NK-92 (cell line): ENCODE data around the gene FAM193B.

Source experiments
- DNase-seq: peaks from one replicate; lab custom pipeline; 2025; ENCODE audit not compliant: unreplicated experiment; lab: John Stamatoyannopoulos, UW

FAM193B gene

DNA sequence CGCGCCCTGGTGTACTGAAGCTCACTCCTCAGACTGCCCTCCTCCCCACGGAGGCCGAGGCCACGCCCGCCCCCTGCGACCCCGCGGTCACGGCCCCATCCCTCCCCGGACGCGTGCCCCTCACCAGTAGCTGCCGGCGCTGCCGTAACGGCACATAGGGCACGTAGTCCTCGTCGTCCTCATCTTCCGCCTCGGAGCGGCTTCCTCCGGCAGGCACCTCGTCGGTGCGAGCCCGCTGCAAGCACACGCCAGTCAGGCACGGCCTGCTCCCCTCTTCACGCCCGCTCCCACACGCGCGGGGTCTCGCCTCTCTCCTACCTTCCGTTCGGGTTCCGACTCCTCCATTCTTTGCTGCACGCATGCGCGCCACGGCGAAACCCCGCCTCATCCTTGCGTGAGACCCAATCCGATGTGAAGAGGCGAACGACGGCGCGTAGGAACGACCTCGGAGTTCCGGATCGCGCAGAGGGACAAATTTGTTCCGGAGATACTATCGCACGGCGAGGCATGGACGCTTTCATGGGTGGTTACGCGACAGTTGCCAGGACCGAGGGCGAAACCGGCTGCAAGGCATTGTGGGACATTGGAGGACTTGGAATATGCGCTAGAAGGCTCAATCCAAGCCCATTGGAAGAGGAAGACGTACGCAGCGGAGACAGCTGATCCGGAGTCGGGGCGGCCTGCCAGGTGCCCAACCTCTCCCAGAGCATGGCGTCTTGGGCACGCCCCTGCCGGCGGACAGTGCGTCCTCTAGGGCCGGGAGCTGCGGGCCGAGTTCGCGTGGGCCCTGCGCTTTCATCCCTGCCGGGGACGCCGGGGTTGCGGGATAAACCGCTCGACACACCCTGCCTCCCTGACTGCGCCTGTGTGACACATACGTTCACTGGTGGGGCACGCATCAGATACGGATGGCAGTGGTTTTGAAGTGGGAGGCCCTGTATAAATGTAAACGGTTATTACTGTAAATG lies 37.5 kb downstream of the FAM193B start, which contains the start of gene DDX41:
DDX41 (minus strand) TSS at position 361 of the 968 bp plus-strand sequence; CDS start at position 345, 16 bp downstream.
- DNase-seq, result peak; percentile 70

- DNase-seq, result no peak
Measured at GRCh38 chr5:177515580-177515979, 38.8 kb downstream of the FAM193B start.

DNA sequence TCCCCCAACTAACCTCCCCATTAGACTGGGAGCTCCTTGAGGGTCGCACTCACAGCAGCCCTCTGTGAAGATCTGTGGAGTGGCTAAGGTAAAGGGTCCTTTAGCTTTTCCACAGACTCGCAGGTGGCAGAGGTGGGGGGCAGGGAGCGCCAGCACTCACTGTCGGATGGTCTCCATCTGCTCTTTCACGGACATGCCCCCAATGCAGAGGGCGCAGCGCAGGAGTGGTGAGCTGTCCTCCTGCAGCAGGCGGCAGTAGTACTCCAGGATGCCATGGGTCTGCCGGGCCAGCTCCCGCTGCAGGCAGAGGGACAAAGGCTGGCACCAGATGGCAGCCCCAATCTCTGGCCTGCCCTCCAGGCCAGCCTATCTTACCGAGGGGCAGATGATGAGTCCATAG lies 39.8 kb downstream of the FAM193B start:
- DNase-seq, result no peak

DNA sequence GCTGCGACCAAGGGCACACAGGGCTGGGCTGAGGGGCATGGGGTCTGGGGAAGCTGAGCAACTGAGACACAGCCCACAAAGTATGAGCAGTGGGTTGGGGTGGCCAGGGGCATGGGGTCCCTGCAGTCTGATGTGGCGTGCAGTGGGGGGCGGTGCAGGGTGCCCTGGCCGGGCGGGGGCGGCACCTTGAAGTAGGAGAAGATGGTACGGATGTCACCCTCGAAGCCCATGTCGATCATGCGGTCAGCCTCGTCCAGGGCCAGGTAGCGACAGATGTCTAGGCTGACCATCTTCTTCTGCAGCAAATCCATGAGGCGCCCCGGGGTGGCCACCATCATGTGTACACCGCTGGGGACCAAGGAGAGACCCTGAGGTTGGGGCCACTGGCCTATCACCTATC lies 40.9 kb downstream of the FAM193B start:
- DNase-seq, result no peak

GRCh38 chr5:177512736-177513380 lies 41.5 kb downstream of the FAM193B start:
- DNase-seq, result no peak

DNA sequence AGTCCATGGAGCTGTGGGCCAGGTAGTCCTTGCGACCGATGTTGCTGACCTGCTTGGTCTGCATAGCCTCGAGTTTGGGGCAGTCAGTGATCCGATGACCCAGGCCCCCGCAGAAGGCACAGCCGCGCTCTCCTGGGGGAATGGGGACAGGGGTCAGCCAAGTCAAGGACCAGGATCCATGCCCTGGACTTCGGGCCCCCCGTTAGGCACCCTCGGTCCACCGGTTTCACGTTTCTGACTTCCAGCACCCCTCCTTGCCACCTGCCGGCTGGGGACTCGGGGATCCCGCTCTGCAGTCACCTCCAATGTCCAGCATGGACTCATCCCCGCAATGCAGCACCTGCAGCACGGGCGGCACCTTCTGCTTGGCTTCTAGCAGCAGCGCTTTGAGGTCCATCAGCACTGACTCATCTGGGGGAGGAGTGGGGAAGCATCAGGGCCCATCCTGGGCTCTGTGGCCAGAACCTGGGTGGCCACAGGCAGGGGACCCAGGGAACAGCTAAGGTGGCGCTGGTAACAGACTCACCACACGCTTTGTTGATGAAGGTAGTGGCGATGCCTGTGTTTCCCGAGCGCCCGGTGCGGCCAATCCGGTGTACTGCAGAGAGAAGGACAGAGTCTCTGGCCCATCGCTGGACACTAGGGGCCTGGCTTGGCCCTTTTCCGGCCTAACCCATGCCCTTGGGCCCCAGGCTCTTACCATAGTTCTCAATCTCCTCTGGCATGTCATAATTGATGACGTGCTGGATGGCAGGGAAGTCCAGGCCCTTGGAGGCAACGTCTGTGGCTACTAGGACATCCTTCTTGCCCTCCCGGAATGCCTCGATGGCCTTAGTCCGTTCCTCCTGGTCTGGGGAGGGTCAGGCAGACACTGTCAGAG lies 42.3 kb downstream of the FAM193B start:
- DNase-seq, result no peak

- no peak for DNase-seq
Measured at GRCh38 chr5:177511181-177511580, 43.2 kb downstream of the FAM193B start.

- DNase-seq, result no peak
Measured at GRCh38 chr5:177510567-177511053, 43.8 kb downstream of the FAM193B start.

GRCh38 chr5:177509991-177510566 lies 44.3 kb downstream of the FAM193B start:
- no peak for DNase-seq

DNA sequence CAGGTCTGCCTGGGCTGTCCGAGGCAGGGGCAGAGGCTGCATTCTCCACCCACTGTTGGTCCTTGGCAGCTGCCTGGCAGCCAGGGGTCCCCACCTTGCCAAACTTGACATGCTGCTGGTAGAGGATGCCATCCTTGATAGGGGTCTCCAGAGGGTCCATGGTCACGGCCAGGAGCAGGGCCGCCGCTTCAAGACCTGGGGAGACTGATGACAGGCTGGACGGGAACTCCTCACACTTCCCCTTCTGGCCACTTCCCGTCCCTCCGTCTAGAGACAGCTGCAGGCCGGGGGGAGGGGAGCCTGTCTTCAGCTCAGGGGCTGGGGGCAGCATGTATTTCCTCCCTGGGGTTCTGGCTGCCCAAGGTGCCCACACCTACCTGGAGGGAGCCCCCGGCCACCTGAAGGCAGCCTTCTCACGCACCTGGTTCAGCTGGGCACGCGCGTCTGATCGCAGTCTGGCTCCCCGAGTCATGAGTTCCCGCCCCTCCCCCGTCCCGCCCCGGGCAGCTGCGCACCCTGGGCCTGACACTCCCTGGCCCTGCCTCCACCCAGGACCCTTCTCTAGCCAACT lies 44.9 kb downstream of the FAM193B start, which contains the start of gene DOK3:
DOK3 (minus strand) TSS at position 446 of the 571 bp plus-strand sequence; CDS start at position 160, 286 bp downstream.
- no peak for DNase-seq

GRCh38 chr5:177508837-177509236 lies 45.5 kb downstream of the FAM193B start:
- DNase-seq, result no peak

- DNase-seq, result no peak
Measured at GRCh38 chr5:177508221-177508611, 46.1 kb downstream of the FAM193B start.

DNA sequence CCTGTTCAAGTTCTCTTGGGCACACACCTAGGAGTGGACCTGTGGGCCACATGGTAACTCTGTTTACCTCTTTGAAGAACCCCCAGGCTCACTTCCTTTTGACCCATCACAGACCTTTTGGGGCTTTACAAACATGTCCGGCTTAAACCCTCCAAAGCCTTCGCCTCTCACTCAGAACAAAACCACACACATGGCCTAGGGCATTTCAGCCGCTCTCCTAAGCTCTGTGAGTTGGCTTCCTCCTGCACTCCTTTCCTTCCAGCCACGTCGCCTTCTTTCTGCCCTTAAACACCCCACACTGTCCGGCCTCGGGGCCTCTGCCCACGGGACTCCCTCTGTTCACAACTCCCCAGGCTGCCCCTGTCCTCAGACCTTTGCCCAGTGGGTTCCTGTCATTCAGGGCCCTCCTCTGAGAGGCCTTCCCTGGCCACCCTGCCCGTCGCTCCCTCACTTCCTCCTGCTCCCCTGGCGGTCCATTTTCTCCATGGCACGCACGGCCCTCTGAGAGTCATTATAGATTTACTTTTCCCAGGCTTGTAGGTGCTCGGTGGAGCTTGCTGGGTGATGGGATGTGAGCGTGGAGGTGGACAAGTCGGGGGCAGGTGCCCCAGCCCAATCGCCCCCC lies 46.7 kb downstream of the FAM193B start:
- DNase-seq, result no peak

DNA sequence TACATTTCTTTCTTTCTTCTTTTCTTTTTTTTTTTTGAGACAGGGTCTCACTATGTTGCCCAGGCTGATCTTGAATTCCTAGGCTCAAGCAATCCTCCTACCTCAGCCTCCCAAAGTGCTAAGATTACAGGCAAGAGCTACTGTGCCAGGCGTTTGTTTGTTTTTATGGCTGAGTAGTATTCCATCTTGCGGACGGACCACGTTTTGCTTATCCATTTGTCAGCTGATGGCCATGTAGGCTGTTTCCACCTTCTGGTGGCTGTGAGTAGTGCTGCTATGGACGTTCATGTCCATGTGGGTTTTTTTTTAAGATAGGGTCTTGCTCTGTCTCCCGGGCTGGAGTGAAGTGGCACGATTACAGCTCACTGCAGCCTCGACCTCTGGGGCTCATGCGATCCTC lies 47.2 kb downstream of the FAM193B start:
- DNase-seq, result no peak

GRCh38 chr5:177505075-177505474 lies 49.3 kb downstream of the FAM193B start:
- no peak for DNase-seq

GRCh38 chr5:177504086-177505056 lies 50.0 kb downstream of the FAM193B start:
- DNase-seq, result no peak

DNA sequence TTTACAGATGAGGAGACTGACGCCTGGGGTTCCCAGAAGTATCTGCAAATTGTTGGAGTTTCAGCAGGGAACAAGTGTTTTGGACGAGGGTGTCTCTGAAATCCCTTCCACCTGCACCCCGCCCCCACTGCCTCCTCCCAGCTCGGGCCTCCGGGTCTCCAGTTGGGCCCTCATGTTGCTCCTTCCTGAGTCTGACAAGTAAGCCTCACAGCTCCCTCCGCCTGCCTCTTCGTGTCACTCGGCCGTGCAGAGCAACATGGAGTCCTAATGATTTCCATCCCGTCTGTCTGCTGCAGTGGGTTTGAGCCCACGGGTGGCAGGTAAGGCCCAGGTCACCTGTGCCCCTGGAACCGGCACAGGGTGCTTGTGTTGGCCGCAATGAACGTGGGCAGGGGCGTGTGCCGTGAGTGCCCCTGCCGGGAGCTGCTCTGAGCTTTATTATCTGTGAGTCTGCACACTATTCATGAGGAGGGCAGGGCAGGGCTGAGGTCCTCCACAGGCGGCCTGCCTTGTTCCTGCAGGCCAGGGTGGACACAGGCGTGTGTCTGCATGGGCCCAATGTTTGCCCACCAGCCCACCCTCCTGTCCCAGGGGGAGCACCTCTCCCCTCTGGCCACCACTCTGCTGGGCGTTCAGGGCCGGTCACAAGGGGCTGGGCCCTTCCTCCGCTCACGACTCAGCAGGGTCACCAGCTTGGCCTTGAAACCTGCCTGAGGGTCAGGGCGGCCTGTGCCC lies 50.8 kb downstream of the FAM193B start:
- no peak for DNase-seq

GRCh38 chr5:177502886-177503285 lies 51.5 kb downstream of the FAM193B start:
- no peak for DNase-seq
